A673 (cell line): ENCODE measurements around the gene WNK2.

Experiments
- CTCF ChIP-seq: fragments of 300-800, 200-600 bp; sonication (generic); conservative IDR thresholded peaks from 2 replicates; pipeline ENCODE4 v1.5.1; 2017; ENCODE audit warnings: low read depth, mild to moderate bottlenecking, antibody characterized with exemption, low read length, moderate library complexity, mixed read lengths
- EZH2 ChIP-seq: fragments of 200-600 bp; sonication (generic); IDR thresholded peaks from 2 replicates; pipeline ENCODE4 v1.6.1; 2017; ENCODE audit warnings: borderline replicate concordance, low read depth, mild to moderate bottlenecking, mixed read lengths, antibody characterized with exemption, low read length; ENCODE audit not compliant: poor library complexity, severe bottlenecking

- TF ChIP-seq EZH2 (no peak), CTCF (no peak)
Measured at GRCh38 chr9:93136011-93136440, 47.9 kb upstream of the WNK2 start.
